GM19468 (cell line): Measurements from ENCODE around the gene ACOXL.

ENCODE experiments used
- ATAC-seq: cut with Tn5 transposase; IDR thresholded peaks from one replicate; pipeline ENCODE4 v1.9.1; 2021; ENCODE audit warnings: mild to moderate bottlenecking, moderate library complexity, moderate number of reproducible peaks; ENCODE audit not compliant: unreplicated experiment; ENCODE audit errors: extremely low read depth

Gene ACOXL

DNA sequence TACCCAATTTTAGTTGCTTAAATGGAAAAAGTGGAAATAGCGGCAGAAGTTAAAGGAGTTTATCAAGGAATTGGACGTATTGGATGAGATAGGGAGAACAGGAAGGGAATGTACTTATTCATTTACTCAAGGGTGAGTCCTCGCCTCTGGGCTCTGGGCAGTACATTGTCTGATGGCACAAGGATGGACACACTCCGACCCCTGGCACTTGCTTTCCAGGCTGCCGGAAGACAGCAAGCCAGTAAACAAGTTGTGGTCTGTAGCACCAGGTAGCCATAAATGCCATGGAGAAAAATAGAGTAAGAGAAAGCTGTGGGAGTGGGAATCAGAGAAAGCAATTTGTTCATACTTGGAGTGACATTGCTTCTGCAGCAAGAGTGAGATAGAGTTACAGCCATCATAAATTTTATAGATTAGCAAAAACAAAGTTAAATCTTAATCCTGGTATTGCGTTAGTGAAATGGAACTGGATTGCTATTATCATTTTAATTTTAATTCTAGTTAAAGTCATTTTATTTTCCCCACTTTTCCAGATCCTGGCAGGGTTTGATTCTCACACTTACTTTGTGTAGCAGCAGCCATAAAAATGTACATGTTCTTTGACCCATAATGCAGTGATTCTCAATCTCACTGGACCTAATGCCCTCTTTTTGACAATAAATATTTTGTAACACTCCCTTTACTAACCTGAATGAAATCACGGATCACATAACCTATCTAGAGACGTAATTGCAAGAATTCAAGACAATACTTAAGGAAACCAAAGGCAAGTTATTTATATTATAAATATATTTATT, 252.5 kb downstream of the ACOXL start:
- no peak for ATAC-seq

DNA sequence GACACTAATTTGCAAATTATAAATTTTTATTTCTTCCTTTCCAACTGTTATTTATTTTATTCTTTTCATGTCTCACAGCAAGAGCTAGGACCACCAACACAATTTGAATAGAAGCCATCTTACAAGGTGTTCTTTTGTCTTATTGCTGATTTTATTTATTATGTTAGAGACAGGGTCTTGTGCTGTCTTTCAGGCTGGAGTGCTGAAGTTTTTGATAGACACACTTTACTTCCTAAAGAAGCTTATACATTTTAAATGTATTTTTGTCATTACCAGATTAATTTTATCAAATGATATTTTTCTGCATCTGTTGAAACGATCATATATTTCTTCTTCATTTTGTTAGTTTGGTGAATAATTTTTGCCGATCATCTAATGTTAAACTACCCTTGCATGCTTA, 258.1 kb downstream of the ACOXL start:
- no peak for ATAC-seq

DNA sequence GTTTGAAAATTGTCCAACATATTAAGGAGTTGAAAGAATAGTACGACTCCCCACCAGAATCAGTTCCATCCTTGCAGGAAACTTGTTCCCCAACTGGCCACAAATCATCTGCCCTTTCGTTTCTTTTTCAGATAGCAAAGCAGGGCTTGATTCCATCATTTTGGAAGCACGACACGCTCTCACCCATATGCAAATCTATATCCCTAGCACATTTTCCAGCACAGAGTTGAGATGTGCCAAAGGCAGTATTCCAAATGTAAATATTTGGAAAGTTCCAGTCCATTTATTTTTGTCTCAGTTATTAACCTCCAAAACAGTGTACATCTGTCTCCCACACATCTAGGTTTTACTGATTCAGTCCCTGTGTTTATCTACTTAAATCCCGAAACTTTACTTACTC, 259.5 kb downstream of the ACOXL start:
- ATAC-seq = no peak

DNA sequence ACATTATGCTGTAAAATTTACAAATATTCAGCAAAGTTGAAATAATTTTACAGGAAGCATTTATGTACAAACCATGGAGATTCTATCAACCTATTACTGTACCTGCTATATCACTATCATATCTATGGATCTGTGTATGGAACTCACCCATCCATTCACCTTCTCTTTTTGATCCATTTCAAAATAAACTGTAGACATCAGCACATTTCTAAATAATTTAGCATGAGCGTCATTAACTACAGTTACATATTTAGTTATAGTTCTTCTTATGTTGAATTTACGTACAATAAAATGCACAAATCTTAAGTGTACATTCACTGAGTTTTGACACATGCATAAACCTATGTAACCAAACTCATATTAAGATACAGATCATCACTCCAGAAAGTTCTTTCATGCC, 260.5 kb downstream of the ACOXL start:
- no peak for ATAC-seq

DNA sequence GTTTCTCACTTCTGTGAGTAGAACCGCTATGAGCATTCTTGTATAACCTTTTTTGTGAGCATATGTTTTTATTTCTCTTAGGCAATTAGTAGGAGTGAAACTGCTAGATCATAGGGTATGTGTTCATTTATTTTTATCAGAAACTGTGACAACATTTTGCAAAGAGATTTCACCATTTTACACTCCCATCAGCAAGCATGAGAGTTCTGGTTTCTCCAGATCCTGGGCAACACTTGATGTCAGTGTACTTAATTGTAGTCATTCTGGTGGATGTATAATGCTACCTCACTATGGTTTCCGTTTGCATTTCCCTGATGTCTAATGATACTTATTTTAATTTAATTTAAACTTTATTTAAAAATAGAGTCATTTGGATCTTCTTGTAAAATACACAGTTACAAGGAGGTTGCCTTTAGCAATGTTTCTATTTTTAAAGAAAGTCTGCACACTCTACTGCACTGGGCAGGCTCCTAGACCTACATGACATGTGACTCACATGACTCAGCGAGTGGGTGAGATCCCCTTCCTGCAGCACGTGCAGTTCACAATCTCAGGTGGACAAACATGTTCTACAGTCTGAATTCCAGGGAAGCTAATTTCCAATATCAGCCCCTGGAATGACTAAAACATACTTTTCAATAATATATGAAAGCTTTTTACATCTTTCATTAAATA, 261.3 kb downstream of the ACOXL start:
- ATAC-seq = no peak

DNA sequence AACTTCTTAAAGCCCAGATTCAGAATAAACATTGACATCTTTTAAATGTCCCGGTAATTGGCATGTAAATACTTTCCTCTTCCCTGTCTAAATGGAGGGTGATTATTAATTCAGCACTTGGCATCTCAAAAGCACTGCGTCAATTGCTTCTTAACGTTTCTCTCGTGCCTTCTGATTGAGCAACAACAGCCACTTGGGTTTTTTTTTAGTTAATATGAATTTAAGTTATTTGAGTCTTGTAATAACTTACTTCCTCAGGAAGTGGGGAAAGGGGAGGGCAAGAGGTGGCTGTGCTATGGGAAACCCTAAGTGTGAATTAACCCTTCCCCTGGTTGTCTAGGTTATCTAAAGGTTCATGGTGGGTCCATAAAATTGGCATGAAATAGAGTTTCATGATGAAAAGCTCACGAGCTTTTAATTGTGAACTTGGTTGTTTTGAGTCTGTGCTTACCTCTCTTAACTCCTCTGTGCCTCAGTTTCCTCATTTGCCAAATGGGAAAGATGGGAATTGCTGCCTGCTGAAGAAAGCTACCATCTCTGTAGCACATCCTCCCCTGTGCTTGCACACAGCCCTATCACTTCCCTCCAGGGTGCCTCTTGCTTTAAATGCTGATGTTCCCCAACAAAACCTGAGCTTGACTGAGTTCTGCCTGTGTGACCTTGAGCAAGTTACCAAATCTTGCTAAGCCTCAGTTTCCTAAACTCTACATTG, 262.0 kb downstream of the ACOXL start:
- ATAC-seq = no peak

DNA sequence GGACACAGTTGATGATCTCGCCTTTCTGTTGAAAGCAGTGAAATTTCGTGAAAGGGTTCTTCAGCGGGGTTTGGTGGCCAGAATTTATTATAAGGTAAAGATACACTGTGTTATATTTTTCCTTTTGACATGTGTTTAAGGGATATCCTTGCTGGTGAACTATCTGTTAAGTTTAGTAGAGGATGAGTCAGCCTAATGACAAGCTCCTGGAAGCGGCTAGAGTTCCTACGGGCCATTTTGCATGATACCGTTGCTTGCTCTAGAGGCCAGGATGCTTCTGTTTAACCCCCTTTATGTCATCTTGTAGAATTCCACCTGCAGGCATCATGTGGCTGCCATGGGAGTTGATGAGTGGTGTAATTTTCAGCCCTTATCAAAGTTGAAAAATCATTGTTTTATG, 263.5 kb downstream of the ACOXL start:
- ATAC-seq = no peak

DNA sequence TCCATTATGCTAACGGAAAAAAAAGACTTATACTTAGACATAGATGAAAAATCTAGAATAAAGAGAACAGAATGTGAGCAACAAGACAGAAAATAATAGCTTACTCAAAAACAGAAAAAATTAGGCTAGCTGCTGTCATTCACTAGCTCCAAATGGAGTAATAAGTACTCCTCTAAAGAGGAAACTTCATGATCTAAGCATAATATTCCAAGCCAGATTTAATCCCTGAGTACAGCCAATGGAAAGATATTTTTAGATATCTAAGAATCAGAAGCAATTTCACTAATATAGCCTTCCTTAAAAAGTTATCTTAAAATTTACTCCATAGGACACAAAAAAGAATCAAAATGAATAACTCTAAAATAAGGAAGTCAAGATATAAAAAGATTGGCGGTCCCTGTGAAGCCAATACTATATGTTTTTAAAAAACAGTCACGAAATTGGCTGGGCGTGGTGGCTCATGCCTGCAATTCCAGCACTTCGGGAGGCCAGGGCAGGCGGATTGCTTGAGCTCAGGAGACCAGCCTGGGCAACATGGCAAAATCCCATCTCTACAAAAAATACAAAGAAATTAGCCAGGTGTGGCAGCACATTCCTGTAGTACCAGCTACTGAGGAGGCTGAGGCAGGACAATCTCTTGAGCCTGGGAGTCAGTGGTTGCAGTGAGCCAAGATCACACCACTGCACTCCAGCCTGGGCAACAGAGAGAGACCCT, 265.1 kb downstream of the ACOXL start:
- no peak for ATAC-seq

DNA sequence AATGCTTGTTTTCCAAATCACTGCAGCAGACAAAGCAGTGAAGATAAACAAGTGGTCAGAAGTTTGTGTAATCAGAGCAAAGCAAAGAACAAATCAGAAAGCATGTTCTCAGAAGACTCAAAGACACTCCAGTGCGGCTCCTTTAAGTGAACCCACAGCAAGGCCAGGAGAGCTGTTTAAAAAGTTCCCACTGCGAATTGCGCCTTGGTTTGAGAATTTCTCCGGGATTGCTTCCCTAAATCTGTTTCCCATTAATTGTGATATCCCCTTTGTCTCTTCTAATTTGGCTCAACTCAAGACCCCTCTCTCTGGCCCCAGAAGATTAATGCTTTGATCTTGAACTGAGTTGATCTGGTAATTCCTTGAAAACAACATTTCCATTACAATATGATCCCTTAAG, 265.9 kb downstream of the ACOXL start:
- ATAC-seq = no peak

DNA sequence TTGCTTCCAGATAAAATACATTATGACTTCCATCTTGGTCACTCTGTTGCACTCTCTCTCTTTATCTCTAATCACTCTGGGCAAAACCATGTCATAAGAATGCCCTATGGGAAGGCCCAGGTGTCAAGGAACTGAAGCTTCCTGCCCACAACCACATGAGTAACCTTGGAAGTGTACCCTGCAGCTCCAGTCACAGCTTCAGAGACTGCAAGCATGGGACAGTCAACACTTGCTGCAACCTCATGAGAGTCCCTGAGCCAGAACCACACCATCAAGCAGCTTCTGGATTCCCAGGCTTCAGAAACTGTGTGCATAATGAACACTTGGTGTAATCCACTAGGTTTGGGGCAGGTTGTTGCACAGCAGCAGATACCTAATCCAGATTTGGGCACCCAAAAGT, 267.3 kb downstream of the ACOXL start:
- no peak for ATAC-seq

DNA sequence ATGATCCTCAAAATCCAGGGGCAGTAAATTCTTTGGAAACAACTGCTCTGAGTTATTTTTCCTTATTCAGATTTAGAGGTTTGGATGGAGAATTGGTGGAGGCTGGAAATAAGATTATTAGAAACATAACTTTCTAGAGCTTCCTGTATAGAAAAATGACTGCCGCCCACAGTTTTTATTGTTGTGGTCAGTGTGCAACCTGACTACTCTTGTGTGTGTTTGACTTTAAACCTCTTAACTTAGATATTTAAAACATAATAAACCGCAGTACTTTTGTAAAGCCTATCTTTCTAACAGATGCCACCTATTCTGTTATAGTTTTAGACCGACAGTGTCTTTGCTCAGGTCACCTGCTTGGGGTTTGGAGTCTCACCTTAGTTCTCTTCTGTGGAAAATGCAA, 272.9 kb downstream of the ACOXL start:
- no peak for ATAC-seq

DNA sequence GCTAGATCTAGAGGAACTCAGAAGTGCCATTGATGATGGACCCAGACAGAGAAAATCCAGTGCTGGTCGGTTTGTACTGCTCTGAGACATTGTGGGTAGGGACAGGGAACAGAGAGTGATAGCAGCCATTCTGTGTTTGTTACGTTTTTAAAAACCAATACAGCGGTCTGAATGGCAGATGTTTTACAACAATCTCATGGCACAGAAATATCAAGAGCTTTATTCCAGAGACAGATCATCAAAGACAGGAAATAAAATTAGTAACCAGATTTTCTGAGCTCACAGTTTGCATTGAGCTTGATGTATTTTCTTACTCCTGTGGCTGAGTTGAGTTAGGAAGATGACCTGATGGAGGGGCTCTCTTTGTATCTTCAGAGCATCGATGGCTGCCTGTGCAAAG, 273.4 kb downstream of the ACOXL start:
- ATAC-seq = no peak

DNA sequence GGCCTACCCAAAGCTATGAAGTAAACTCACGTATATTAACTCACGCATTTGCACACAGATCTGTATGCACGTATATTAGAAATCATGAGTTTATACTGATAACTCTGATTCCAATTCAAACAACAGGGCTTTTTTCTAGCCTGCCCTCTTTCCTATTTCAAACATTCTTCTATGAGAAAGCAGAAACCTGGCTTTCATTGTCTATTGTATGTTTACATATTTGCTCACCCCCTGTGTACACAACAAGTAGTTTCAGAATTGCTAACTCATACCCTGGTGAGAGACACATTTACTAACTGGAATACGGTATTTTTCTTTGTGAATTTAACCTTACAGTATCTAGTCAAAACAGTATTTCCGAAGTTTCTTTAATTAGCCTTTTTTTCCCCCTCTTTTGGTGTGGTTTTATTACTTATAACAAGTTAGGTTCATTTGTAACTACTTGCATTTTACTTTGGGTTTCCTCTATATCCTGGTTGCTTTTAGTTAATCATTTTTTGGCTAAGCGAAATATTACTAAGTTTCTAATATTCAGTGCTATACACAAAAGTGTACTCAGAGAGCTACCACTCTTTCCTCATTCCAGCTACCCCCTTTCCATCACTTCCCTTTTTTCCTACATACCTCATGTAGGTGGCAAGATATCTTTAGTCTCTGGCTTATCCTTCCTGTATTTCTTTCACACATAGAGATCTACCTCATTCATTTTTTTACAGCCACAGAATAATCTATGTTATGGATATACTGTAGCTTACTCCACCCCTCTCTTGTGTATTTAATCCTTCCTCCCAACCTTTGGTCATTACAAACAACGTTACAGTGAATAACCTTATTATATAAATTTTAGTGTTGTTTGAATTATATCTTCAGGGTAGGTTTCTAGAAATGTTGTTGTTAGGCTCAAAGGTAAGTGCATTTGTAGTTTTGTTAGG, 275.6 kb downstream of the ACOXL start:
- ATAC-seq = no peak

DNA sequence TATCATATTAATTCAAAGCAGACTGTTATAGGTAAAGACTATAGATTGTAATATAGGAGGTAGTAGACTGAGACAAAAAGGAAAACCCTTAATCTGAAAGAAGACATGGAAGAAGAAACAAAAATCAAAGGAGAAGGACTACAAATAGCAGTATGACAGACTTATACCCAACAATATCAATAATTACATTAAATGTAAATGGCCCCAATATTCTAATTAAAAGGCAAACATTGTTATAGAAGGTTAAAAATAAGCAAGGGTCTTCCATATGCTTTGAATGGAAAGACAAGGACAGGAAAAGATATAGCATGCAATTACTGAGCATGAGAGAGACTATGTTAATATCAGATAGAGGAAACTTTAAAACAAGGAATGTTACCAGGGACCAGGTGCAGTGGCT, 278.8 kb downstream of the ACOXL start:
- no peak for ATAC-seq

DNA sequence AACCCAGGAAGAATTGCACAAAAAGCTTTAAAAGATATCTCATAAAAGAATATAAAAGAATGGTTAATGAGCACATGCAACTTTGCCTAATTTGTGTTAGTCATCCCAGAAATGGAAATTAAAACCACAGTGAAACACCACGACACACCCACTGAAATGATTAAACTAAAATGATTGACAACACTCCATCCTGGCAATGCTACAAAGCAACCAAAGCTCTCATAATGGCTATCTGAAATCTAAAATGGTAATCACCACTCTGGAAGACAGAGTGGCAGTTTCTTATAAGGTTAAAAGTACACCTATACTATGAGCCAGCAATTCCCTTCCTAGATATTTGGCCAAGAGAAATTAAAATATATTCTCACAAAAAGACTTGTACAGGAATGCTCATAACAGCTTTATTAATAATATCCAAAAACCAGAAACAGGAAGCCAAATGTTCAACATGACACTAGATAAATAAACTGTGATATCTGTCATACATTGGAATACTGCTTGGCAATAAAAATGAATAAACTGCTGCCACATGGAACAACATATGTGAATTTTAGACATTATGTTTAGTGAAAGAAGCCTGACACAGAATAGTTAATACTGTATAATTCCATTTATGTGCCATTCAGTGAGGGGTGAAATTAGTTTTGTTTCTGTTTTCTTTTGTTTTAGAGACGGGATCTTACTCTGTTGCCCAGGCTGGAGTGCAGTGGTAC, 283.1 kb downstream of the ACOXL start:
- ATAC-seq = no peak

DNA sequence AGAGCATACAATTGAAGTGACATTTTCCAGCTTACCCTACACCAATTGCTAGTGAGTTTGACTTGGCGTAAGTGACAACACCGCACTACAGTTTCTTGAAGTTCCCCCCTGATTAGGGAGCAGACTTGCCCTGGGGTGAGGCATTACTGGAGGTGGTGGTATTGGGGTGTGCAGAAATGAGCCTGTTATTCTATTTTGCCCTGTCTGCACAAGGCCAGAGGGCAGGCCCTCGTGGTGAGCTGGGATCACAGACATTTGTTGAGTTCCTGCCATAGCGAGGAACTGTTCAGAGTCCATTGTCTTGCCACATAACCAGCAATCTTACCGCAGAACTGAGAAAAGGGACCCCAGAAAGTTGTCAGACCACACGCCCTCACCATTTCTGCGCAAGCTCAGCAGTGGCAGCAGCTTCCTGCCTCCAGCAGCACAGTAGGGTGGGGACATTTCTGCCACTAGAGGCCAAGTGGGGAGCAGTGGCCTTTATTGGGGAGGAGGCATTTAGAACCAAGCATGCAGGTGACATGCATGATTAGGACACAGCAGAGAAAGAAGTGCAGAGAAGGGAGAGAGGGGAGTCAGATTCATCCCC, 284.8 kb downstream of the ACOXL start:
- no peak for ATAC-seq

DNA sequence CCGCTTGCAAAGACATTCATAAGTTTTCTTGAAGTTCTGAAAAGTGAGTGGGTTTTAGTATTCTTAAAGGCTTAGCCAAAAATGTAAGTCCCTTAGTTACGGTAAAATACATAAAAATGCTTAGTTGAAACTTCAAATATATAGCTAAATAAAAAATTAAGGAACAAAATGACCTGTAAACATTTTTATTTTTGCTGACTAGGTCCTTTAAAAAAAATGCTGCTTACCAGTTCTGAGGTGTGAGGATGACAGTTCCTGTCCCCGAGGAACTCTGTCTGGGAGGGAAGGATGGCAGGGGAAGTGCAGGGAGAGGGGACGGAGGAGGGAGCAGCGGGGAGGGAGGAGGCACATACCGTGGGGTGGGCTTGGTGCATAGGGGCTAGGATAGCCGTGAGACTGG, 285.5 kb downstream of the ACOXL start:
- ATAC-seq = no peak

DNA sequence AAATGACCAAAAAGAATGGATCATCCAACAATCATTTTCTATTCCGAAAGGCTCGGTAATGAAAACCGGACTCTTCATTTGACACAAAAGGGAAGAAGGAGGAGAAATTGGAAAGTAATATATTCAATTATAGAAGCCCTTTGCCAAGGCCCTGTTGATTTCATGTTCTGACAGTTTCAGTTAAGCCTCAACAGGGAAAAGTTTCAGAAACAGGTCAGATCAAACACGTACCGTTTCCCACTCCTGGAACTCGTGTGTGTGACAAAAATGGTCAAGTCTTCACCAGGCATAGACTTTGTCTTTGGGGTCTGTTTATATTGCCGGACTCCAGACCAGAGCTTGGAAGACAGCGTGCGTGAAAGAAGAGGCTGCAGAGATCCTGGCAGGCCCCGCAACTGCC, 287.0 kb downstream of the ACOXL start:
- no peak for ATAC-seq

DNA sequence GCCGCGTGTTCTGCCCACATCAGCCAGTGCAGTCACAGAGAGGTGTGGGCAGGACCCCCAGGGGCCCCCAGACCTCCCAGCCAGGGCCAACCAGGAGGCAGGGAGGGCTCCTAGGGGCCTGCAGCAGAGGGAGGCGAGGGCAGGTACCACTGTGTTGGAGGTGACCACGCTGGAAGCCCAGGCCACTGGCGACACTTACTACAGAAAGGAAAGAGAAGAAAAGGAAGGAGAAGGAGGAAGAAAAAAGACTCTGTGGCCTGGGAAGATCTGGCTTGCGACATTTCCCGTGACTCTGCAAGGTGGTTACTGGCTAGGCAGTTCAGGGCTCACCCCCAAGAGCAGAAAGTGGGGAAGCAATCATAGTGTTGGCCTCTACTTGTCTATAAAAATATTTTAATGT, 290.3 kb downstream of the ACOXL start:
- ATAC-seq = no peak
